Loucy (cell line): ENCODE data around the gene TMEM204.

Experiments used
- H2AFZ ChIP-seq: fragments of 200-600 bp; sonication (generic); 2 replicates; pipeline ENCODE4 v1.6.0; 2016; ENCODE audit warnings: antibody characterized with exemption, mild to moderate bottlenecking, low read length, moderate library complexity
- H3F3A ChIP-seq: fragments of 200-600 bp; 2 replicates; pipeline ENCODE4 v1.6.0; 2016; ENCODE audit warnings: antibody characterized with exemption, low read depth, mild to moderate bottlenecking
- H3K27me3 ChIP-seq: fragments of 200-600 bp; sonication (generic); 2 replicates; pipeline ENCODE4 v1.6.1; 2014; ENCODE audit warnings: low read length, mild to moderate bottlenecking; ENCODE audit not compliant: insufficient read depth, poor library complexity, severe bottlenecking
- H3K36me3 ChIP-seq: fragments of 200-600 bp; sonication (generic); 2 replicates; pipeline ENCODE4 v1.6.1; 2016; ENCODE audit warnings: low read length; ENCODE audit not compliant: insufficient read depth
- H3K4me1 ChIP-seq: fragments of 200-600 bp; sonication (generic); 2 replicates; pipeline ENCODE4 v1.5.1; 2014; ENCODE audit warnings: low read length, mild to moderate bottlenecking; ENCODE audit not compliant: insufficient read depth, poor library complexity, severe bottlenecking
- H3K4me2 ChIP-seq: fragments of 200-600 bp; sonication (generic); 2 replicates; pipeline ENCODE4 v1.6.0; 2014; ENCODE audit warnings: antibody characterized with exemption, low read length, low read depth, mild to moderate bottlenecking; ENCODE audit not compliant: poor library complexity, severe bottlenecking
- H3K4me3 ChIP-seq: fragments of 200-600 bp; sonication (generic); 2 replicates; pipeline ENCODE4 v1.5.1; 2014; ENCODE audit warnings: low read length, mild to moderate bottlenecking, mixed read lengths; ENCODE audit not compliant: poor library complexity, severe bottlenecking
- H3K79me2 ChIP-seq: fragments of 200-600 bp; sonication (generic); 2 replicates; pipeline ENCODE4 v1.6.1; 2014; ENCODE audit warnings: low read length; ENCODE audit not compliant: insufficient read depth
- H3K9ac ChIP-seq: fragments of 200-600 bp; sonication (generic); 2 replicates; pipeline ENCODE4 v1.6.0; 2014; ENCODE audit warnings: mild to moderate bottlenecking, low read depth, low read length, moderate library complexity; ENCODE audit not compliant: poor library complexity, severe bottlenecking
- H3K9me2 ChIP-seq: fragments of 200-600 bp; sonication (generic); replicated peaks from 2 replicates; pipeline ENCODE4 v1.6.1; 2016; ENCODE audit warnings: low read depth, low read length, mixed read lengths
- H3K9me3 ChIP-seq: fragments of 200-600 bp; sonication (generic); 2 replicates; pipeline ENCODE4 v1.6.1; 2014; ENCODE audit warnings: mild to moderate bottlenecking, antibody characterized with exemption, low read length, low read depth; ENCODE audit not compliant: insufficient read depth
- H4K20me1 ChIP-seq: fragments of 200-600 bp; sonication (generic); 2 replicates; pipeline ENCODE4 v1.6.0; 2014; ENCODE audit warnings: antibody characterized with exemption, low read length, mild to moderate bottlenecking; ENCODE audit not compliant: insufficient read depth, poor library complexity, severe bottlenecking
- EZH2phosphoT487 ChIP-seq: fragments of 200-600 bp; IDR thresholded peaks from 2 replicates; pipeline ENCODE4 v1.6.1; 2018; ENCODE audit warnings: antibody characterized with exemption, mild to moderate bottlenecking, moderate library complexity, borderline replicate concordance
- TF ChIP-seq, protein P1 (sequence below): fragments of 200-600 bp; sonication (generic); conservative IDR thresholded peaks from 2 replicates; pipeline ENCODE4 v1.5.1; 2014; ENCODE audit warnings: mild to moderate bottlenecking, antibody characterized with exemption, low read length

Gene TMEM204

DNA sequence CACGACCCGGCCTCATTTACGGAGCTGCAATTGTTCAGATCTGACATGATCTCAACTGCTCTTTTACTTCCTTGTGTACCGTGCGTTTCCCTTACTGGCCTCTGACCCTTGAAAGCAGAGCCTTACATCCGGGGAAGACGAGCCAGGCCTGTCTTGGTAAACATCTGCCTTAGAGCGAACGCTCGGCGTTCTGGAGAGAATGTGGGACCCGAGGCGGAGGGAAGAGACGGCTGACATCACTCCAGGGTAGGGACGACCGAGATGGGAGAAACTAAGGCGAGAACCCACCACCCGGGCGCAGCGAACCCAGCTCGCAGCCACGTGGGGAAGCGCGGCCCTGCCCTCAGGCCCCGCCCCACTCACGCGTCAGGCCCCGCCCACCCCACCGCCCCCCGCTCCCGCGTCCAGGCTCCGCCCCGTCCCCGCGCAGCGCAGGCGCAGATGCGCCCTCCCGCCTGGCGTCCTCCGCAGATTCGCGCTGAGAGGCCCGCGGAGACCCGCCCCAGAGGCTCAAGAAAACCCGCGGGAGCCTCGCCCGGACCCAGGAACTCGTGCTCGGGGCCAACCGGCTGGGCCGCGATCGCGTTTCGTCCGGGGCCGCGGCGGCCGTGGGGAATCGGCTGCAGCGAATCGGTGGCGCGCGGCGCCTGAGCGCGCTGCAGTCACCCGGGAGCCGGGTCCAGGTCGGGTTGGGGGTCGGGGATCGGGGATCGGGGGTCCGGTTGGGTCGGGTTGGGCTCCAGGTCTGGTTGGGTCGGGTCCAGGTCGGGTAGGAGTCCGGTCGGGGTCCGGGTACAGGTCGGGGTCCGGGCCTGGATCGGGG lies 40.3 kb upstream of the TMEM204 start, which contains the start of gene TELO2:
Gene TELO2, plus strand, starts transcription at position 438 of the 823 bp plus-strand sequence. CDS start 922 bp downstream, outside the sequence.
- Histone ChIP-seq H2AFZ (peak within 1 kb of the TSS; percentile 94), H3K36me3 (no peaks in the 10 kb centered on the region), H3K9me3 (no peaks in the 10 kb centered on the region), H4K20me1 (no peaks in the 10 kb centered on the region), H3K9ac (peak within 1 kb of the TSS; percentile 84), H3K4me2 (peak within 1 kb of the TSS; percentile 94), H3K4me1 (peaks cover 5% of the 10 kb centered on the region), H3F3A (no peaks in the 10 kb centered on the region), H3K4me3 (peak within 1 kb of the TSS; percentile 76), H3K27me3 (no peaks in the 10 kb centered on the region), H3K79me2 (peaks cover 23% of the 10 kb centered on the region), H3K9me2 (no peaks in the 10 kb centered on the region)
- no peak for TF ChIP-seq EZH2phosphoT487
- TF ChIP-seq, protein P1, sequence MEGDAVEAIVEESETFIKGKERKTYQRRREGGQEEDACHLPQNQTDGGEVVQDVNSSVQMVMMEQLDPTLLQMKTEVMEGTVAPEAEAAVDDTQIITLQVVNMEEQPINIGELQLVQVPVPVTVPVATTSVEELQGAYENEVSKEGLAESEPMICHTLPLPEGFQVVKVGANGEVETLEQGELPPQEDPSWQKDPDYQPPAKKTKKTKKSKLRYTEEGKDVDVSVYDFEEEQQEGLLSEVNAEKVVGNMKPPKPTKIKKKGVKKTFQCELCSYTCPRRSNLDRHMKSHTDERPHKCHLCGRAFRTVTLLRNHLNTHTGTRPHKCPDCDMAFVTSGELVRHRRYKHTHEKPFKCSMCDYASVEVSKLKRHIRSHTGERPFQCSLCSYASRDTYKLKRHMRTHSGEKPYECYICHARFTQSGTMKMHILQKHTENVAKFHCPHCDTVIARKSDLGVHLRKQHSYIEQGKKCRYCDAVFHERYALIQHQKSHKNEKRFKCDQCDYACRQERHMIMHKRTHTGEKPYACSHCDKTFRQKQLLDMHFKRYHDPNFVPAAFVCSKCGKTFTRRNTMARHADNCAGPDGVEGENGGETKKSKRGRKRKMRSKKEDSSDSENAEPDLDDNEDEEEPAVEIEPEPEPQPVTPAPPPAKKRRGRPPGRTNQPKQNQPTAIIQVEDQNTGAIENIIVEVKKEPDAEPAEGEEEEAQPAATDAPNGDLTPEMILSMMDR: no peak

DNA sequence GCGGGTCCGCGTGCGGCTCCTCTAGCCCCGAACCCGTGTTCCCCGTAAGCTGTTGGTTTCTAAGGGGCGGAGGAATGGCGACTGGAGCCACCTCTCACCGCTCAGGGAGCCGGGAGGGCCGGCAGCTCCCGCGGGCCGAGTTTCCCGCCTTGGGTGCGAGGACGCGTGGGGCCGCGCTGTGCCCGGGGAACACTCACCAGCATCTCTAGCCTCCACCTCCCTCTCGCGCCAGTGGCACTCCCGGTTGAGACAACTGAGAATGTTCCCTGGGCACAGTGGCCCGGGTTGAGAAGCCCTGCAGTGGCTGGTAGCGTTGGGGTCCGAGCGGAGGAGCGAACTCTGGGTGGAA lies 39.7 kb upstream of the TMEM204 start:
- H3K9me3 ChIP-seq: no peaks in the 10 kb centered on the region
- H3F3A ChIP-seq: no peaks in the 10 kb centered on the region
- H3K9ac ChIP-seq: peak overlapping the region; percentile 84
- no peaks in the 10 kb centered on the region for H4K20me1 ChIP-seq
- H2AFZ ChIP-seq: peak overlapping the region; percentile 88; the same call in 1 of the 2 replicates
- H3K4me2 ChIP-seq: peak overlapping the region; percentile 75
- peaks cover 23% of the 10 kb centered on the region for H3K79me2 ChIP-seq
- H3K4me3 ChIP-seq: peak overlapping the region; percentile 76
- no peaks in the 10 kb centered on the region for H3K27me3 ChIP-seq
- TF ChIP-seq, protein P1: no peak
- no peak for TF ChIP-seq EZH2phosphoT487
- H3K4me1 ChIP-seq: peaks cover 5% of the 10 kb centered on the region
- H3K9me2 ChIP-seq: no peaks in the 10 kb centered on the region
- no peaks in the 10 kb centered on the region for H3K36me3 ChIP-seq

DNA sequence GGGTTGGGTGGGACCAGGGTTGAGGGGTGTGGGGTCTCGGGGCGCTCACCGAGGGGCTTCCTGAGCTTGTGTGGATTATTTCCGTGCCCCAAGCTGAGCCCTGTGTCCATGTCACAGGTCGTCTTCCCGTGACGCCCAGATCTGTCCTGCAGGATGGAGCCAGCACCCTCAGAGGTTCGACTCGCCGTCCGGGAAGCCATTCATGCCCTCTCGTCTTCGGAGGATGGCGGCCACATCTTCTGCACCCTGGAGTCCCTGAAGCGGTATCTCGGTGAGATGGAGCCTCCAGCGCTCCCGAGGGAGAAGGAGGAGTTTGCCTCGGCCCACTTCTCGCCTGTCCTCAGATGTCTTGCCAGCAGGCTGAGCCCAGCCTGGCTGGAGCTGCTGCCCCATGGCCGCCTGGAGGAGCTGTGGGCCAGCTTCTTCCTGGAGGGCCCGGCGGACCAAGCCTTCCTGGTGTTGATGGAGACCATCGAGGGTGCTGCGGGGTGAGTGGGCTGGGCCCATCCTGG lies 39.3 kb upstream of the TMEM204 start:
- no peak for TF ChIP-seq EZH2phosphoT487
- TF ChIP-seq, protein P1: peak; percentile 44
- Histone ChIP-seq H3F3A (no peaks in the 10 kb centered on the region), H2AFZ (no peak overlapping the region), H3K9ac (peak overlapping the region; percentile 84), H3K4me3 (peak overlapping the region; percentile 76), H3K4me1 (peaks cover 5% of the 10 kb centered on the region), H3K79me2 (peaks cover 23% of the 10 kb centered on the region), H3K9me3 (no peaks in the 10 kb centered on the region), H3K9me2 (no peaks in the 10 kb centered on the region), H3K4me2 (peak overlapping the region; percentile 75), H3K27me3 (no peaks in the 10 kb centered on the region), H3K36me3 (no peaks in the 10 kb centered on the region), H4K20me1 (no peaks in the 10 kb centered on the region)
